IMR-90 (cell line): ENCODE measurements around the gene FKBP11. TPM values are rescaled to one million over a fixed set of nuclear protein-coding genes. Genes with fewer than 3 reads are reported as not detected.

ENCODE experiments used
- ATAC-seq: fragments of 200-7000 bp; cut with Tn5 transposase; 2 replicates; pipeline ENCODE4 v1.9.1; 2020; ENCODE audit warnings: low read depth, mild to moderate bottlenecking, moderate library complexity
- BruUV-seq: library from RNA; stranded (reverse); fragments of 400-500 nt; replicated peaks from 2 replicates; lab custom pipeline; 2021; lab: Mats Ljungman, UMichigan
- CTCF ChIA-PET: fragments of 300-600 bp; formaldehyde crosslinking; extraction: SDS; loops from one replicate; lab custom pipeline; 2021; ENCODE audit warnings: antibody characterized with exemption; lab: Yijun Ruan, JAX
- POLR2A ChIA-PET: fragments of 300-600 bp; sonication (Branson Sonifier 250); formaldehyde crosslinking; loops from one replicate; lab custom pipeline; 2022; ENCODE audit warnings: antibody characterized with exemption; ENCODE audit not compliant: unreplicated experiment; lab: Charles Lee
- DNase-seq: peaks from one replicate; pipeline ENCODE4 v3.0.0; 2013
- H2AFZ ChIP-seq: replicated peaks from 2 replicates; pipeline ENCODE3; 2013; ENCODE audit warnings: low read length, mild to moderate bottlenecking; ENCODE audit not compliant: poor library complexity
- H2AK5ac ChIP-seq: 2 replicates; pipeline ENCODE4 v1.6.1; 2013; ENCODE audit warnings: low read depth, low read length, inconsistent platforms
- H2AK9ac ChIP-seq: replicated peaks from 2 replicates; pipeline ENCODE3; 2013; ENCODE audit warnings: mild to moderate bottlenecking, low read depth, low read length, moderate library complexity; ENCODE audit not compliant: poor library complexity
- H2BK120ac ChIP-seq: 2 replicates; pipeline ENCODE4 v1.6.1; 2013; ENCODE audit warnings: low read depth, low read length, inconsistent platforms
- H2BK15ac ChIP-seq: 3 replicates; pipeline ENCODE4 v1.6.1; 2013; ENCODE audit warnings: low read depth, low read length, inconsistent platforms
- H2BK20ac ChIP-seq: 2 replicates; pipeline ENCODE4 v1.6.1; 2013; ENCODE audit warnings: low read depth, mild to moderate bottlenecking, inconsistent platforms, low read length, moderate library complexity
- H2BK5ac ChIP-seq: 2 replicates; pipeline ENCODE4 v1.6.1; 2013; ENCODE audit warnings: mild to moderate bottlenecking, low read depth, low read length, inconsistent platforms; ENCODE audit not compliant: poor library complexity, severe bottlenecking
- H3K14ac ChIP-seq: replicated peaks from 2 replicates; pipeline ENCODE4 v1.6.1; 2013; ENCODE audit warnings: low read depth, low read length, inconsistent platforms
- H3K18ac ChIP-seq: 2 replicates; pipeline ENCODE4 v1.6.1; 2013; ENCODE audit warnings: low read depth, low read length, control low read depth
- H3K23ac ChIP-seq: 2 replicates; pipeline ENCODE4 v1.6.1; 2013; ENCODE audit warnings: low read depth, low read length, inconsistent platforms
- H3K27ac ChIP-seq: 2 replicates; pipeline ENCODE4 v1.5.1; 2013; ENCODE audit warnings: mild to moderate bottlenecking, control low read depth, low read length; ENCODE audit not compliant: insufficient read depth
- H3K27me3 ChIP-seq: 2 replicates; pipeline ENCODE4 v1.6.1; 2013; ENCODE audit warnings: low read length; ENCODE audit not compliant: control insufficient read depth, insufficient read depth
- H3K36me3 ChIP-seq: 2 replicates; pipeline ENCODE4 v1.6.1; 2013; ENCODE audit warnings: low read length, mixed read lengths; ENCODE audit not compliant: control insufficient read depth, insufficient read depth
- H3K4ac ChIP-seq: 2 replicates; pipeline ENCODE4 v1.6.1; 2013; ENCODE audit warnings: low read depth, low read length, inconsistent platforms
- H3K4me1 ChIP-seq: 2 replicates; pipeline ENCODE4 v1.6.1; 2013; ENCODE audit warnings: low read length, mixed read lengths; ENCODE audit not compliant: control insufficient read depth, insufficient read depth
- H3K4me2 ChIP-seq: 2 replicates; pipeline ENCODE4 v1.6.1; 2013; ENCODE audit warnings: low read depth, mild to moderate bottlenecking, control low read depth, low read length, moderate library complexity
- H3K4me3 ChIP-seq: 2 replicates; pipeline ENCODE4 v1.5.1; 2013; ENCODE audit warnings: low read depth, mild to moderate bottlenecking, control low read depth, low read length, moderate library complexity; ENCODE audit not compliant: insufficient read depth
- H3K56ac ChIP-seq: 2 replicates; pipeline ENCODE4 v1.6.1; 2013; ENCODE audit warnings: low read length, inconsistent platforms; ENCODE audit not compliant: insufficient read depth; ENCODE audit errors: extremely low read depth
- H3K79me1 ChIP-seq, 2 experiments: 2 replicates each; pipeline ENCODE4 v1.6.1; 2013; ENCODE audit warnings: low read length in 2 of 2, inconsistent platforms in 1 of 2, low read depth in 1 of 2
- H3K9ac ChIP-seq: 2 replicates; pipeline ENCODE4 v1.6.1; 2013; ENCODE audit warnings: low read depth, low read length, control low read depth
- H3K9me1 ChIP-seq: 2 replicates; pipeline ENCODE4 v1.6.1; 2013; ENCODE audit warnings: low read length, inconsistent platforms; ENCODE audit not compliant: insufficient read depth
- H3K9me3 ChIP-seq: 2 replicates; pipeline ENCODE4 v1.6.1; 2013; ENCODE audit warnings: low read length; ENCODE audit not compliant: control insufficient read depth, insufficient read depth
- H4K20me1 ChIP-seq: 2 replicates; pipeline ENCODE4 v1.6.1; 2013; ENCODE audit warnings: low read length, inconsistent platforms; ENCODE audit not compliant: insufficient read depth
- H4K5ac ChIP-seq: 2 replicates; pipeline ENCODE4 v1.6.1; 2013; ENCODE audit warnings: mild to moderate bottlenecking, low read depth, low read length, control low read depth
- H4K8ac ChIP-seq, 2 experiments: 2 replicates each; pipeline ENCODE4 v1.6.1; 2013; ENCODE audit warnings: low read depth in 2 of 2, low read length in 2 of 2, control low read depth in 1 of 2, inconsistent platforms in 1 of 2
- H4K91ac ChIP-seq: 2 replicates; pipeline ENCODE4 v1.6.1; 2013; ENCODE audit warnings: low read depth, low read length, inconsistent platforms; ENCODE audit not compliant: insufficient read depth
- CTCF ChIP-seq: conservative IDR thresholded peaks from 2 replicates; pipeline ENCODE4 v1.5.1; 2012; ENCODE audit warnings: mild to moderate bottlenecking, low read depth, low read length, improper control_type of control experiment
- FOS ChIP-seq: fragments of 150-350 bp; IDR thresholded peaks from 2 replicates; pipeline ENCODE4 v1.6.1; 2016; ENCODE audit warnings: low read depth, low read length
- MAZ ChIP-seq: IDR thresholded peaks from 2 replicates; pipeline ENCODE4 v1.6.1; 2012; ENCODE audit warnings: low read depth, mild to moderate bottlenecking, low read length, improper control_type of control experiment, moderate library complexity, borderline replicate concordance
- NFE2L2 ChIP-seq: fragments of 150-350 bp; IDR thresholded peaks from 2 replicates; pipeline ENCODE4 v1.6.1; 2016; ENCODE audit warnings: low read depth, mild to moderate bottlenecking, low read length
- RAD21 ChIP-seq: IDR thresholded peaks from 2 replicates; pipeline ENCODE4 v1.6.1; 2012; ENCODE audit warnings: low read length, improper control_type of control experiment
- RCOR1 ChIP-seq: IDR thresholded peaks from 2 replicates; pipeline ENCODE4 v1.6.1; 2012; ENCODE audit warnings: mild to moderate bottlenecking, low read length, improper control_type of control experiment; ENCODE audit not compliant: insufficient replicate concordance
- RFX5 ChIP-seq: IDR thresholded peaks from 2 replicates; pipeline ENCODE4 v1.8.0; 2012; ENCODE audit warnings: low read depth, mild to moderate bottlenecking, low read length, moderate library complexity
- SMC3 ChIP-seq: fragments of 150-350 bp; IDR thresholded peaks from 2 replicates; pipeline ENCODE4 v1.6.1; 2016; ENCODE audit warnings: low read depth, mild to moderate bottlenecking, antibody characterized with exemption, low read length, moderate library complexity
- WGBS, 2 experiments: methylation state at CpG; one replicate each; pipeline versions ENCODE4 v1.1.5 to v1.1.7; 2013; ENCODE audit warnings: missing lambda C conversion rate in 2 of 2; ENCODE audit not compliant: insufficient read length in 1 of 2; ENCODE audit errors: extremely low coverage in 2 of 2; 5-methylcytosine and 5-hydroxymethylcytosine counted together
- dilution Hi-C: fragments of 300-500 bp; cut with HindIII; formaldehyde crosslinking; loops from one replicate; pipeline ENCODE4 v1.14.3; 2018; ENCODE audit warnings: low sequenced_read_pairs; ENCODE audit not compliant: unreplicated experiment
- in situ Hi-C: fragments of 300-500 bp; cut with MboI; formaldehyde crosslinking; loops from 3 replicates; pipeline ENCODE4 v1.14.3; 2019; ENCODE audit warnings: low sequenced_read_pairs, inconsistent platforms, mixed read lengths
- intact Hi-C: fragments of 100-400 bp; cut with micrococcal nuclease; formaldehyde crosslinking; loops from 2 replicates; pipeline ENCODE4 v1.10.0; 2022
- polyA plus RNA-seq, 3 experiments: library from polyadenylated mRNA; depleted of rRNA; stranded (reverse); fragments of >200 nt; gene quantifications; 2 replicates each; pipeline ENCODE4 v1.2.3, GENCODE V29; 2012; ENCODE audit warnings: low replicate concordance in 1 of 3
- total RNA-seq: library from RNA; depleted of rRNA; stranded (reverse); fragments of >200 nt; gene quantifications from 2 replicates; pipeline ENCODE4 v1.2.3, GENCODE V29; 2012

FKBP11 gene
- total and polyA plus RNA-seq, 2 of the 4 experiments (the other 2 are of a cell fraction), result 5.0 to 40.0 TPM

- no peak overlapping the region for H4K5ac ChIP-seq
- H2AK9ac ChIP-seq, result peak overlapping the region; percentile 33
- POLR2A ChIA-PET, result no interaction called here
- H2AK5ac ChIP-seq, result no peak overlapping the region
- peak overlapping the region; percentile 20; the same call in 1 of the 2 replicates for H3K4me3 ChIP-seq
- peak; percentile 62 for DNase-seq
- H4K20me1 ChIP-seq, result no peaks in the 10 kb centered on the region
- no peaks in the 10 kb centered on the region for H3K4me1 ChIP-seq
- H2BK15ac ChIP-seq, result no peak overlapping the region
- H3K4me2 ChIP-seq, result peak overlapping the region; percentile 88
- H3K23ac ChIP-seq, result no peak overlapping the region
- ATAC-seq, result peak; percentile 100
- peak overlapping the region; percentile 61; the same call in 1 of the 2 replicates for H3K4ac ChIP-seq
- TF ChIP-seq MAZ (peak; percentile 60; the same call in 1 of the 2 replicates), RFX5 (no peak), FOS (no peak), SMC3 (peak; percentile 89), RCOR1 (no peak), NFE2L2 (no peak), RAD21 (peak; percentile 84), CTCF (peak; percentile 94)
- H2BK5ac ChIP-seq, result no peak overlapping the region
- H3K14ac ChIP-seq, result no peak overlapping the region; the same call in 1 of the 2 replicates
- no TSS peak for BruUV-seq
- intact Hi-C loops (loop anchor here (1.0 to 5.0 kb wide), 4 partner anchors 36 to 138 kb away; partner anchors contain the start of gene FKBP11), dilution Hi-C loops (no loop called here), in situ Hi-C loops (no loop called here)
- peak overlapping the region; percentile 95 for H2AFZ ChIP-seq
- no peak overlapping the region for H2BK20ac ChIP-seq
- no peaks in the 10 kb centered on the region for H3K9me1 ChIP-seq
- H3K27me3 ChIP-seq, result peaks cover 7% of the 10 kb centered on the region
- H3K56ac ChIP-seq, result no peak overlapping the region
- H4K91ac ChIP-seq, result peak overlapping the region; percentile 60
- WGBS, 2 experiments, result 0% methylated on average over 1 of the region's 37 CpGs; no CpG with 5 or more reads in 1 of the 2 experiments
- H3K9me3 ChIP-seq, result no peaks in the 10 kb centered on the region
- H3K18ac ChIP-seq, result no peak overlapping the region
- CTCF ChIA-PET, result interaction anchor here (0.6 to 4.5 kb wide), 17 partner anchors 8 to 134 kb away, joined by 3 to 63 read pairs (median 3); partner anchors contain the start of genes DDX23 and RND1
- H4K8ac ChIP-seq, result 0 out of 4 replicates have a peak overlapping the region, but pooled peaks of 1 of the 2 experiments have one; percentile 66
- peak overlapping the region; percentile 24 for H3K9ac ChIP-seq
- no peaks in the 10 kb centered on the region for H3K36me3 ChIP-seq
- no peak overlapping the region for H2BK120ac ChIP-seq
- H3K79me1 ChIP-seq, result no peaks in the 10 kb centered on the region
- no peak overlapping the region for H3K27ac ChIP-seq
Measured at GRCh38 chr12:48890657-48891418, 34.5 kb downstream of the FKBP11 start.
